Measurements from ENCODE around the gene RHAG.

DNA sequence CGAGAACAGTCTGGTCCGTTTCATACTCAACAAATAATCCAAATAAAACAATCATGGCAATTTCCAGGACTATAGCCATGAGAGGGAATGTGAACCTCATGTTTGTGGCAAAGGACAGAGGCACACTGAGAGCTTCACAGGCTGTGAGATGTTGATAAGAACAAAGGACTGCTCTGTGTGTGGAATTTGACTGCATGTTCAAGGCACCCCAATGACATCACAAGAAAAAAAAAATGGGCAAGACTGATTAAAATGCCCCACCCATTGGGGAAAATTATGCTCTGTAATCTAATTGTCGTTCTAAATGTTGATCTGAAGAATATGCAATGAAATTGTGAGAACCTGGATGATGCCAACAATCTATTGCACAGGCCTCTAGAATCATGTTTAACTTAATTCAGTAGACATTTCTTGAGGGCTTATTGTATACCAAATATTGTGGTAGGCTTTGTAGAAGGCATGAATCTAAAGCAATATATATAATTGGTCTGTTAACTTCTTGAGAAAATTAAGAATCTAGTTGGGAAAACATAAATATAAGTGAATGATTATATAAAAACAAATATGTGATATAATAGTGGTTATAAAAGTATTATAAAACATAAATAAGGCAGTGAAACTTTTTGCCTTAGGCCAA is at the start of gene RHAG:
- TF ChIP-seq, protein P1, sequence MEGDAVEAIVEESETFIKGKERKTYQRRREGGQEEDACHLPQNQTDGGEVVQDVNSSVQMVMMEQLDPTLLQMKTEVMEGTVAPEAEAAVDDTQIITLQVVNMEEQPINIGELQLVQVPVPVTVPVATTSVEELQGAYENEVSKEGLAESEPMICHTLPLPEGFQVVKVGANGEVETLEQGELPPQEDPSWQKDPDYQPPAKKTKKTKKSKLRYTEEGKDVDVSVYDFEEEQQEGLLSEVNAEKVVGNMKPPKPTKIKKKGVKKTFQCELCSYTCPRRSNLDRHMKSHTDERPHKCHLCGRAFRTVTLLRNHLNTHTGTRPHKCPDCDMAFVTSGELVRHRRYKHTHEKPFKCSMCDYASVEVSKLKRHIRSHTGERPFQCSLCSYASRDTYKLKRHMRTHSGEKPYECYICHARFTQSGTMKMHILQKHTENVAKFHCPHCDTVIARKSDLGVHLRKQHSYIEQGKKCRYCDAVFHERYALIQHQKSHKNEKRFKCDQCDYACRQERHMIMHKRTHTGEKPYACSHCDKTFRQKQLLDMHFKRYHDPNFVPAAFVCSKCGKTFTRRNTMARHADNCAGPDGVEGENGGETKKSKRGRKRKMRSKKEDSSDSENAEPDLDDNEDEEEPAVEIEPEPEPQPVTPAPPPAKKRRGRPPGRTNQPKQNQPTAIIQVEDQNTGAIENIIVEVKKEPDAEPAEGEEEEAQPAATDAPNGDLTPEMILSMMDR (IDR thresholded peaks at IDR 0.05; ENCODE audit: low read length), result no peak
- TF ChIP-seq EZH2 (optimal IDR thresholded peaks at IDR 0.05; ENCODE audit: low read depth, low read length), result no peak
- TF ChIP-seq EZH2phosphoT487 (IDR thresholded peaks at IDR 0.05; ENCODE audit: low read length), result no peak
